ENCODE results near the gene KLHL18. TPM values are rescaled to one million over a fixed set of nuclear protein-coding genes. Genes with fewer than 3 reads are reported as not detected.

KLHL18 gene
- total RNA-seq = 23.5 TPM
- long read RNA-seq, full-length matches to known transcripts = 18 of 33 reads
- long read RNA-seq, partial matches to known transcripts = 0 of 33 reads
- long read RNA-seq, other reads (novel, unspliced or antisense) = 15 of 33 reads

GRCh38 chr3:47282424-47283192 lies at the start of gene KLHL18, which contains the start of gene KIF9:
TSS of gene KLHL18 (plus strand) at chr3:47282944. CDS start at chr3:47282966, 22 bp downstream.
TSS of gene KIF9 (minus strand) at chr3:47282799. CDS start at chr3:47277374, 5,425 bp downstream.
- Histone ChIP-seq H3K27ac (peak within 1 kb of the TSS; percentile 96), H3K4me3 (peak within 1 kb of the TSS; percentile 81), H3K9me3 (no peaks in the 10 kb centered on the region), H3K36me3 (peaks cover 3% of the 10 kb centered on the region), H3K27me3 (no peaks in the 10 kb centered on the region), H3K4me1 (peaks cover 23% of the 10 kb centered on the region)
- no peak for TF ChIP-seq CTCF (IDR thresholded peaks at IDR 0.05)
- ATAC-seq = peak; percentile 96
- peak; percentile 97 for DNase-seq
- intact Hi-C loops (cut with DNase I) = no loop called here

GRCh38 chr3:47238017-47238416 lies 44.7 kb upstream of the KLHL18 start:
- intact Hi-C loops (cut with DNase I) = no loop called here
- no peak for TF ChIP-seq CTCF (IDR thresholded peaks at IDR 0.05)
- no peak for ATAC-seq

GRCh38 chr3:47239929-47240328 lies 42.8 kb upstream of the KLHL18 start:
- H3K4me3 ChIP-seq = no peak overlapping the region
- no peaks in the 10 kb centered on the region for H3K27me3 ChIP-seq
- H3K36me3 ChIP-seq = no peaks in the 10 kb centered on the region
- TF ChIP-seq CTCF (IDR thresholded peaks at IDR 0.05) = no peak
- intact Hi-C loops (cut with DNase I) = no loop called here
- H3K27ac ChIP-seq = no peak overlapping the region
- H3K9me3 ChIP-seq = no peaks in the 10 kb centered on the region
- DNase-seq = peak; percentile 54
- no peak for ATAC-seq
- no peaks in the 10 kb centered on the region for H3K4me1 ChIP-seq

More at GRCh38 chr3:47238017-47238416, 44.7 kb upstream of the KLHL18 start:
- H3K4me1 ChIP-seq = no peaks in the 10 kb centered on the region
- H3K27me3 ChIP-seq = no peaks in the 10 kb centered on the region
- no peaks in the 10 kb centered on the region for H3K9me3 ChIP-seq
- no peak overlapping the region for H3K27ac ChIP-seq
- no peaks in the 10 kb centered on the region for H3K36me3 ChIP-seq
- DNase-seq = no peak
- H3K4me3 ChIP-seq = no peak overlapping the region

- no peak for DNase-seq
- no peak overlapping the region for H3K4me3 ChIP-seq
- TF ChIP-seq CTCF (IDR thresholded peaks at IDR 0.05) = no peak
- no peak overlapping the region for H3K27ac ChIP-seq
- H3K27me3 ChIP-seq = no peaks in the 10 kb centered on the region
- peak; percentile 70 for ATAC-seq
- intact Hi-C loops (cut with DNase I) = no loop called here
- H3K4me1 ChIP-seq = no peaks in the 10 kb centered on the region
- no peaks in the 10 kb centered on the region for H3K9me3 ChIP-seq
- H3K36me3 ChIP-seq = no peaks in the 10 kb centered on the region
Measured at GRCh38 chr3:47243419-47244147, 39.2 kb upstream of the KLHL18 start.

GRCh38 chr3:47244531-47245100 lies 38.1 kb upstream of the KLHL18 start:
- ATAC-seq = no peak
- no peaks in the 10 kb centered on the region for H3K4me1 ChIP-seq
- no peaks in the 10 kb centered on the region for H3K36me3 ChIP-seq
- no peak overlapping the region for H3K27ac ChIP-seq
- no peaks in the 10 kb centered on the region for H3K27me3 ChIP-seq
- no peak overlapping the region for H3K4me3 ChIP-seq
- intact Hi-C loops (cut with DNase I) = no loop called here
- TF ChIP-seq CTCF (IDR thresholded peaks at IDR 0.05) = no peak
- DNase-seq = peak; percentile 47
- H3K9me3 ChIP-seq = no peaks in the 10 kb centered on the region
